Measurements from ENCODE around the gene RTP3. TPM values are rescaled to one million over a fixed set of nuclear protein-coding genes. Genes with fewer than 3 reads are reported as not detected.

Gene RTP3
- total and polyA plus RNA-seq, 12 donors: not detected

DNA sequence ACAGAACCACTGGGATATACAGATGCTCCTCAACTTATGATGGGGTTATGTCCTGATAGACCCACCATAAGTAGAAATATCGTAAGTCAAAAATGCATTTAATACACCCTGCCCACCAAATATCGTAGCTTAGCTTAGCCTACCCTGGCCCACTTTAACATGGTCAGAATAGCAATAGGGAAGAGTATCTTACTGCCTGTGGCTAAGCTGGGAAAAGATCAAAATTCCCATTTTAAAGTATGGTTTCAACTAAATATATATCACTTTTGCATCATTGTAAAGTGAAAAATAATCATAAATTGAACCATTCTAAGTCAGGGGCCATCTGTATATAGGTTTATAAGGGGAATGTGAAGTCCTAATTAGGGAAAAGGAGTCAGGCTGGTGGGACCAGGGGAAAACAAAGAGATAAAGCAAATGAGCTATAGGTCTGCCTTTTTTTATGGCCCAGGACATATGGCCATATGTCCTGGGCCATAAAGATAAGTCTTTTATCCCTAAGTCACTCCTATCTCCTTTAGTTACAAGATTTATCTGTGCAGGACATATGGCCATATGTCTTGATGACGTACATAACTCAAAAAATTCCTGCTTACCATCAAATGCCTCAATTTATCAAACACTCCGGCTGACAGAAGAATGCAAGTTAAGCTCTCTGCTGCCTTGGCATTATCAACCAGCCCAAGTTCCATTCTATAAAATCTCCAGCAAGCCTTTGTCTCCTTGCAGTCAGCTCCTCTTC is 11.2 kb downstream of the RTP3 start:
- no peak for DNase-seq
- no peaks in the 10 kb centered on the region for H3K4me1 ChIP-seq
- no peak overlapping the region for H3K4me3 ChIP-seq
- ATAC-seq: no peak
- H3K9me3 ChIP-seq: no peaks in the 10 kb centered on the region
- H3K36me3 ChIP-seq: peaks cover 0 to 20% (median 0%) of the 10 kb centered on the region in 9 donors
- no peaks in the 10 kb centered on the region for H3K27me3 ChIP-seq
- 74 to 80% methylated on average over 4 of the region's 4 CpGs for WGBS, 2 donors
- no peak for TF ChIP-seq CTCF (IDR thresholded peaks at IDR 0.05)
- no peak overlapping the region for H3K27ac ChIP-seq
- intact Hi-C loops (cut with DNase I): no loop called here

GRCh38 chr3:46509661-46510187 is 11.9 kb downstream of the RTP3 start:
- intact Hi-C loops (cut with DNase I): no loop called here
- Histone ChIP-seq H3K27ac (no peak overlapping the region), H3K9me3 (no peaks in the 10 kb centered on the region), H3K36me3 (peaks cover 0 to 20% (median 0%) of the 10 kb centered on the region in 9 donors), H3K4me1 (no peaks in the 10 kb centered on the region), H3K4me3 (no peak overlapping the region), H3K27me3 (no peaks in the 10 kb centered on the region)
- ATAC-seq (no peak), DNase-seq (no peak)
- 71% methylated on average over 4 of the region's 4 CpGs for WGBS, 2 donors
- TF ChIP-seq CTCF (IDR thresholded peaks at IDR 0.05): no peak

- H3K36me3 ChIP-seq: peaks cover 0 to 31% (median 0%) of the 10 kb centered on the region in 9 donors
- 80 to 81% methylated on average over 2 of the region's 2 CpGs for WGBS, 2 donors
Measured at GRCh38 chr3:46512191-46512749, 14.5 kb downstream of the RTP3 start.

DNA sequence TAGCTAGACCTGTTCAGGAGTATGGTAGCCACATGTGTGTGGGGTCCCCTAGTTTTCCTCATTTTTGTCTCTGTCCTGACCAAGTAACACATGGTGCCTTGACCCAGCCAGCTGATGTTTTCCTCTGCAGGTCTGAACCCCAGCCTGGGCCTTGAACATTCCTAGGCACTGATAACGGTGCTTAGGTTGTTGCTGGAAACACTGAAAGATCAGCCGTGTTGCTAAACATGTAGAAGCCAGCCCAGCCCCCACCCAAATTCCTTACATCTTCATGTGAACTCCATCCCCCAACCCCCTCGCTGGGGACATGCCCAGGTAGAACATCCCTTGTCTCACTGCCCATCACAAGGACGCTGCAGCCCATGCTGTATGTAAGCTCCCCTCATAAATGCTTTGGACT is 18.7 kb downstream of the RTP3 start:
- DNase-seq (no peak), ATAC-seq (no peak)
- Histone ChIP-seq H3K4me1 (no peaks in the 10 kb centered on the region), H3K9me3 (no peaks in the 10 kb centered on the region), H3K27me3 (no peaks in the 10 kb centered on the region), H3K4me3 (no peak overlapping the region), H3K27ac (no peak overlapping the region), H3K36me3 (peaks cover 0 to 48% (median 4%) of the 10 kb centered on the region in 9 donors)
- 73 to 82% methylated on average over 4 of the region's 4 CpGs for WGBS, 2 donors
- no peak for TF ChIP-seq CTCF (IDR thresholded peaks at IDR 0.05)
- intact Hi-C loops (cut with DNase I): no loop called here

More at GRCh38 chr3:46512191-46512749, 14.5 kb downstream of the RTP3 start:
- ATAC-seq (no peak), DNase-seq (no peak)
- no peaks in the 10 kb centered on the region for H3K4me1 ChIP-seq
- TF ChIP-seq CTCF (IDR thresholded peaks at IDR 0.05): no peak
- no peaks in the 10 kb centered on the region for H3K9me3 ChIP-seq
- no peak overlapping the region for H3K27ac ChIP-seq
- H3K4me3 ChIP-seq: no peak overlapping the region
- no peaks in the 10 kb centered on the region for H3K27me3 ChIP-seq
- intact Hi-C loops (cut with DNase I): no loop called here

All from heart right ventricle (tissue), 16 donors.